HK-2 (cell line): ENCODE results near the gene CPA5.
"Not testable (repeated sequence)": the region's sequence is repeated elsewhere in the genome, so short reads cannot be mapped to it uniquely, and the experiment has no call there.

Experiments used
- DNase-seq: peaks from one replicate; pipeline ENCODE4 v3.0.0-alpha.2; 2018; ENCODE audit not compliant: unreplicated experiment

Gene CPA5

DNA sequence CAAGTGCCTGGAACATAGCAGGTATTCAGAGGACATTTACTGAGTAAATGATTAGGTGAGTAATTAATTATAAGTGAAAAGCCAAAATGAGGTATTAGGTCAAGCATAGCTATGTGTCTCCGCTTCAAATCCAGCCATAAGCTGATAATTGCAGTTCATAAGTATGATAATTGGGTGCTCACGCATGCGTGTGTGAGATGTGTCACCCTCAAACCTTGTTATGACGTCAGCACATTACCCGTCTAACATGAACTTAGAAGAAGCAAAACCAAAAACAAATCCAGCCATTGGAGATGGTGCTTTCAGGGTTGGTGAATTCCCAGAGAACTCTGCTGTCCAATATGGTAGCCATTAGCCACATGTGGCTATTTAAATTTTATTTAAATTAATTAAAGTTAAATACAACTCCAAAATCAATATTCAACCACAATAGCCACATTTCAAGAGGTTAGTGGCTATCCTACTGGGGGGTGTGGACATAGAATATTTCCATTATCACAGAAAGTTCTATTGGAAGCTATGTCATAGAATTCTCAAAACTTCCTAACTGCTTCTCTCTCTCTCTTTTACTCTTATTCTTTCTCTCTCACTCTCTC lies at the start of gene CPA5:
TSS of gene CPA5 (plus strand) at position 546 of the 596 bp plus-strand sequence. CDS start 1,670 bp downstream, outside the sequence.
- no peak for DNase-seq

- DNase-seq = no peak
These were observed 48.2 kb upstream of the CPA5 start for GRCh38 chr7:130296221-130296951.

GRCh38 chr7:130297628-130298543 lies 46.7 kb upstream of the CPA5 start:
- no peak for DNase-seq

- DNase-seq = no peak
These were observed 45.9 kb upstream of the CPA5 start for GRCh38 chr7:130298544-130299326.

DNA sequence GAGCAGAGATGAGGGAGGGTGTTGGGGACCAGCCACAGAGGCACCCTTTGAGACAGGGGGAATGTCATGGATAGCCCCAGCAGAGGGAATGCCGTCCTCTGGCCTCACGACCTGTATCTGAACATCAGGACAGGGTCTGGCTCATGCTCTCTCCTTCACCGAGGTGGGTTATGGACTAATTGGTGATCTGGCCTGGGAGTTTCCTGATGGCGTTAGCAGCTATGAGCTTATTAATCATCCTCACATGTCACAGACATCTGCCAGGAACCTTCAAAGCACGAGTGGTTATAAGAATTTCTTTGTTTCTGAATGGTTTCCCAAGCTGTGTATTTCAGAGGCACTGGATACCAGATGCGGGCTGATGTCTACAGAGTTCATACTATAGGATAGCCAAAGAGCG lies 44.8 kb upstream of the CPA5 start:
- no peak for DNase-seq

DNA sequence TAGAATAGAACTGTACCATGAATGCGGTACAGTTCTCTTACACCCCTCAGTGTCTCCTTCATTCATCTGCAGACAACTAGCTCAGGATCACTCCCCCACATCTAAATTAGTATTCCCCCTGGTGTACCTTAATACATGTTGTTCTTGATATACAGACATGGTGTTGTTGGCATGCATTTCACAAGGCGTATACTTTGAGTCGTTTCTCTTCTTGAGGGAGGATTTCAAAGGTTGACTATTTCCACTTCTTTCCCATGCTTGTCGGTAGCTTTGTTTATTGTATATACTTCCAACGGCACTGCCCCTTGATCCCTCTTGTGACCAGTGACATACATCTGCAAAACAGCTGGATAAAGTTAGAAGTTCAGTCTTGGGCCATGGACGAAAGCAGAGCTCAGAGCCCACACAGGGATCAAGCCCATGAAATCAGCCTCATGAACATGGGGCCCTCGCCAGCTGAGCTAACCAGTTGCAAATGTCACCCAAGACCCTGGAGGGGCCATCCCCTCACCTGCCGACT lies 43.1 kb upstream of the CPA5 start:
- DNase-seq = no peak

- no peak for DNase-seq
These were observed 42.0 kb upstream of the CPA5 start for GRCh38 chr7:130302649-130303048.

DNA sequence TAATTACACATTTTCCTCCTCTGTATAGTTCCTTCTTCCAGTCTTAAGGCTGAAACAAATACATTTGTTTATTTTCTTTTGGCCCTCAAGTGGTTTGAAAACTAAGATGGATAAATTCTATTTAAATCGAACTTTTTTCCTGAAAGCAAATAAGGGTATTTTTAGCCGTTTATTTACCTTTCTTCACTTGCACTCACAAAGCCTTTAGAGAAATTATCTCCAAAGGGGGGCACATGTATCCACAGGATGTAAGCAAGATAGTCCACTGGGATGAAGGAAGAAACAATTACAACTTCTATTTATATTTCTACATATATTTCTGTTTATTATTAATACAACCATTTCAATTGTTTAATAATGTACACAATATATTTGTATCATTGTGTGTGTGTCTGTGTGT lies 41.5 kb upstream of the CPA5 start:
- DNase-seq = no peak

GRCh38 chr7:130303551-130303950 lies 41.1 kb upstream of the CPA5 start:
- no peak for DNase-seq

DNA sequence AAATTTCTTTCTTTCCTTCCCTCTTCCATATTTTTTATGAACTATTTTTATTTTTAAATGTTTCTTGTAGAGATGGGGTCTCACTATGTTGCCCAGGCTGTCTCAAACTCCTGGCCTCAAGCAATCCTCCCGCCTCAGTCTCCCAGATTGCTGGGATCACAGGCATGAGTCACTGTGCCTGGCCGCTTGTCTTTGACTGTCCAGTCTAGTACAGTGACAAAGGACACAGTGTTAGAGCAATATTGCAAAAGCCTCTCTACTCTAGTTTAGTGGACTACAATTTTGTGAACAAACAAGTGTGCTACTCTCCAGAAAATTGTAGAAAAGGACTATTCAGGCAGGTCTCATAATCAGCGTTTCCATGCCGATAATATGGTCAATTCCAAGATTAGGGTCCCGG lies 40.6 kb upstream of the CPA5 start:
- DNase-seq = no peak

DNA sequence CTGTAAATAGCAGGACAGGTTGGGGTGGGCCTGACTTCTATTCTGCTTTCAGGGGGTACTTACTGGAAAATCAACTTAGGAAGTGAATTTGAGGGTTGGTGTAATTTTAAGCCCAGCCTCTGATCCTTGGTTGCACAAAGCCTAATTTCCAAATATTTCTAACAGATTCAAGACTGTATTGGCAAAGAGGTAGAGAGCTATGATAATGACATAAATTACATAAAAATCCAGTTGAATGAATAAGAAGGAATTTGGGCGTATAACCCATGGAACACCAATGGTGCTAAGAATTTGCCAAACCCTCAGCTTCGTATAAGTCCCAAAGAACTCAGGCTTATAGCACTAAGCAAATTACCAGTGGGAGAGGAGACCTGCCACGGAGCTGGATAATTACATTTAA lies 39.7 kb upstream of the CPA5 start:
- DNase-seq = no peak

GRCh38 chr7:130305433-130306042 lies 39.1 kb upstream of the CPA5 start:
- DNase-seq = no peak

DNA sequence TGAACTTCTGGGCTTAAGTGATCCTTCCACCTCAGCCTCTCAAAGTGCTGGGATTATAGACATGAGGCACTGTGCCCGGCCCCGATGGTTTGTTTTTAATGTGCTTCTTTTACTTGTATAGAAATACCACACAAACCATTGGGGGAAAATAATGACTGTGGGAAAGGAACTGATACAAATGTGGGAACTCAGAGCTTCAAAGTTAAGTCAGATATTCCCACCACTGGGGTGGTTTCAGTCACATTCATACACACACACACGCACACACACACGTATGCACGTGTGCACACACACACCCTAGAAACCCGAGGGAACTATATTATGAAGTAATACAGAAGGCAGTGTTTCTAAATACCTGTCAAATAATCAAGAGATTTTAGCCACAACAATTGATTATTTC lies 34.6 kb upstream of the CPA5 start:
- no peak for DNase-seq

DNA sequence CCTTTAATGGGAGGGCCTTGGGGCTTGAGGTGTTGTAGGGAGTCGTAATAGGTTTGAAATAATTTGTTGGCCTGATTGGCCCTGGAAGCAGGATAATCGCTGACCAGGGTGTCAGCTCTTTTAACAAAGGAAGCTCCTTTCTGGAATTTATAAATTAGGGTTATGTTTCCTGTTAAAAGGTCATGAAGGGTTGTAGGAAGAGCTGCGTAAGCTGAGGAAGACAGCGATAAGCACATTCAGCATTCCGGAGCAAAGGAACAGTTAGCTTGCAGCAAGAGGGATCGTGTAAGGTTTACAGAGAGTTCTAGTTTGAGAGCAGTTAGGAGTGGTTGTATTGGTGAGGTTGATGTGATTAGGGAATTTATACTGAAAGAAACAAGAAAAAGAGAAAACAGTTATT lies 30.3 kb upstream of the CPA5 start:
- no peak for DNase-seq

- DNase-seq = no peak
These were observed 25.1 kb upstream of the CPA5 start for GRCh38 chr7:130319541-130319940.

DNA sequence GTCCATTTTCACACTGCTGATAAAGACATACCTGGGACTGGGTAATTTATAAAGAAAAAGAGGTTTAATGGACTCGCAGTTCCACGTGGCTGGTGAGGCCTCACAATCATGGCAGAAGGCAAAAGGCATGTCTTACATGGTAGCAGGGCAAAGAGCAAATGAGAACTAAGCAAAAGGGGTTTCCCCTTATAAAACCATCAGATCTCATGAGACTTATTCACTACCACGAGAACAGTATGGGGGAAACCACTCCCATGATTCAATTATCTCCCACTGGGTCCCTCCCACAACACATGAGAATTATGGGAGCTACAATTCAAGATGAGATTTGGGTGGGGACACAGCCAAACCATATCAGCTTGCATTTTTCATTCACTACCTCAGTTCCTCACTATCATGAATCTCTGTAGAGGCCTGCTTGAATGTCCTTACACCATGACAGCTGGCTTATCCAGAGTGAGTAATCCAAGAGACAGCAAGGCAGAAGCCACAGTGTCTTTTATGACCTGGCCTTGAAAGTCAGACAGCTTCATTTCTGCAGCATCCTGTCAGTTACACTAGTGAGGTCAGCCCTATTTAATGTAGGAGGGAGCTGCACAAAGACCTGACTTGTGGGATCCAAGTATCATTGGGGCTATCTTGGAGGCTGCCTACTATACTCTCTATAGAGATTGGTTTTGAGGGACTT lies 22.9 kb upstream of the CPA5 start:
- not testable (repeated sequence) for DNase-seq

DNA sequence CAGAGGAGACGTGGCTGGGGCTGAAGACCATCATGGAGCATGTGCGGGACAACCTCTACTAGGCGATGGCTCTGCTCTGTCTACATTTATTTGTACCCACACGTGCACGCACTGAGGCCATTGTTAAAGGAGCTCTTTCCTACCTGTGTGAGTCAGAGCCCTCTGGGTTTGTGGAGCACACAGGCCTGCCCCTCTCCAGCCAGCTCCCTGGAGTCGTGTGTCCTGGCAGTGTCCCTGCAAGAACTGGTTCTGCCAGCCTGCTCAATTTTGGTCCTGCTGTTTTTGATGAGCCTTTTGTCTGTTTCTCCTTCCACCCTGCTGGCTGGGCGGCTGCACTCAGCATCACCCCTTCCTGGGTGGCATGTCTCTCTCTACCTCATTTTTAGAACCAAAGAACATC lies 22.0 kb upstream of the CPA5 start:
- no peak for DNase-seq

DNA sequence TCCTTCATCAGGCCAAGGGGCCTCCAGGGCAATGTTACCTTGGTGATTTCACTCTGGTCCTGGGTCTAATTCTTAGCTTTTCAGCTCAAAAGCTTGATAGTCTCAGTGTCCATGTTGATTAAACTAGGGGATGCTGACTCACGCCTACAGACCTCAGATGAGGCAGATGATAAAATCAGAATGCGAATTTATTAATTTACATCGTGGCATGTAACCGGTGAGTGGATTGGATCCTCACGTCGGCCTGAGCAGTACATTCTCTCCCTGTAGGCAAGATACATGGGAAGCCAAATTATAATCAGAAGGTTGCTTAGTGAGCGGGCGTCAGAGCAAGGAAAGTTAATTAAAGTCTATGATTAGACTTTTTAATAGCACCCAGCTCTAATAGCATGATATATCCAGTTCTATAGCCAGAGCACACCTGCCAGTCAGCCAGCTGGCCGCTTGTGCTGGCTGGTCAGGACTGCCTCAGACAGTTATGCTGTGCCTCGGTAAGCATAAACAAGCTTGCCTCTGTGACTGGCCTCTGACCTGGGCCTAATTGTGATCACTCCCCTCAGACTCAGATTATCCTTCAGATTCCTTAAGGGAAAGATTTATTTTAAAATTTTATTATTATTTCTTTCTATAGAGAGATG lies 20.2 kb upstream of the CPA5 start:
- DNase-seq = no peak

GRCh38 chr7:130329681-130330080 lies 14.9 kb upstream of the CPA5 start:
- DNase-seq = no peak
